DND-41 (cell line): Measurements from ENCODE around the gene EMSY.

Experiments used
- CTCF ChIP-seq: IDR thresholded peaks from 2 replicates; pipeline ENCODE4 v1.5.1; 2012; ENCODE audit warnings: borderline replicate concordance, low read length, moderate library complexity, mild to moderate bottlenecking; ENCODE audit not compliant: poor library complexity, severe bottlenecking; ENCODE audit errors: extremely low read depth
- EZH2 ChIP-seq: IDR thresholded peaks from 3 replicates; pipeline ENCODE4 v1.6.1; 2012; ENCODE audit warnings: borderline replicate concordance, low read depth, mild to moderate bottlenecking, moderate library complexity, low read length, inconsistent platforms; ENCODE audit not compliant: severe bottlenecking

- TF ChIP-seq CTCF (no peak), EZH2 (no peak)
These were observed 129.6 kb downstream of the EMSY start for GRCh38 chr11:76574406-76574805.
